NCI-H226 (cell line): ENCODE measurements around the gene PDSS2.
"Not testable (repeated sequence)": the region's sequence is repeated elsewhere in the genome, so short reads cannot be mapped to it uniquely, and the experiment has no call there.

ENCODE experiments used
- DNase-seq: peaks from one replicate; pipeline ENCODE4 v3.0.0-alpha.2; 2015

Gene PDSS2

GRCh38 chr6:107152638-107153430, 306.5 kb downstream of the PDSS2 start:
- no peak for DNase-seq

GRCh38 chr6:107144666-107145065, 314.7 kb downstream of the PDSS2 start:
- DNase-seq: no peak

GRCh38 chr6:107144014-107144413, 315.4 kb downstream of the PDSS2 start:
- DNase-seq: no peak

GRCh38 chr6:107140581-107140980, 318.8 kb downstream of the PDSS2 start:
- no peak for DNase-seq

- DNase-seq: not testable (repeated sequence)
Measured at GRCh38 chr6:107136324-107136723, 323.0 kb downstream of the PDSS2 start.

GRCh38 chr6:107135048-107135680, 324.2 kb downstream of the PDSS2 start:
- DNase-seq: not testable (repeated sequence)

- no peak for DNase-seq
Measured at GRCh38 chr6:107132330-107132954, 326.9 kb downstream of the PDSS2 start.

GRCh38 chr6:107129370-107129925, 329.9 kb downstream of the PDSS2 start:
- no peak for DNase-seq

GRCh38 chr6:107128577-107128976, 330.8 kb downstream of the PDSS2 start:
- peak; percentile 59 for DNase-seq

- peak; percentile 48 for DNase-seq
Measured at GRCh38 chr6:107128175-107128574, 331.2 kb downstream of the PDSS2 start.

GRCh38 chr6:107125771-107126170, 333.6 kb downstream of the PDSS2 start:
- no peak for DNase-seq

- DNase-seq: no peak
Measured at GRCh38 chr6:107124934-107125348, 334.4 kb downstream of the PDSS2 start.

- DNase-seq: no peak
Measured at GRCh38 chr6:107123501-107123900, 335.9 kb downstream of the PDSS2 start.

GRCh38 chr6:107122748-107123147, 336.6 kb downstream of the PDSS2 start:
- DNase-seq: no peak

GRCh38 chr6:107121964-107122495, 337.3 kb downstream of the PDSS2 start:
- DNase-seq: no peak

- no peak for DNase-seq
Measured at GRCh38 chr6:107121266-107121665, 338.1 kb downstream of the PDSS2 start.

GRCh38 chr6:107120404-107120803, 339.0 kb downstream of the PDSS2 start:
- DNase-seq: no peak

GRCh38 chr6:107118976-107119375, 340.4 kb downstream of the PDSS2 start:
- no peak for DNase-seq

GRCh38 chr6:107118540-107118939, 340.8 kb downstream of the PDSS2 start:
- not testable (repeated sequence) for DNase-seq

GRCh38 chr6:107116931-107117330, 342.4 kb downstream of the PDSS2 start:
- DNase-seq: no peak

GRCh38 chr6:107116328-107116892, 343.0 kb downstream of the PDSS2 start:
- no peak for DNase-seq

GRCh38 chr6:107115695-107116327, 343.6 kb downstream of the PDSS2 start:
- no peak for DNase-seq
